GM12801 (cell line): ENCODE results near the gene DCAF15.

Experiments used
- CTCF ChIP-seq: IDR thresholded peaks from one replicate; pipeline ENCODE4 v1.5.1; 2011; ENCODE audit warnings: control low read depth; ENCODE audit not compliant: insufficient read length; ENCODE audit errors: extremely low read depth

DCAF15 gene

GRCh38 chr19:13968999-13969398 lies 16.7 kb downstream of the DCAF15 start:
- TF ChIP-seq CTCF = no peak

- TF ChIP-seq CTCF = no peak
These were observed 17.6 kb downstream of the DCAF15 start for GRCh38 chr19:13969897-13970296.

- no peak for TF ChIP-seq CTCF
These were observed 20.3 kb downstream of the DCAF15 start for GRCh38 chr19:13972368-13973155.

- TF ChIP-seq CTCF = no peak
These were observed 21.8 kb downstream of the DCAF15 start for GRCh38 chr19:13974073-13974472.

- TF ChIP-seq CTCF = no peak
These were observed 23.6 kb downstream of the DCAF15 start for GRCh38 chr19:13975870-13976269.

GRCh38 chr19:13976446-13976845 lies 24.1 kb downstream of the DCAF15 start:
- no peak for TF ChIP-seq CTCF

- TF ChIP-seq CTCF = no peak
These were observed 25.5 kb downstream of the DCAF15 start for GRCh38 chr19:13977803-13978202.
